HG03565 (cell line): ENCODE data around the gene PPP1CA.

Experiments
- ATAC-seq: cut with Tn5 transposase; IDR thresholded peaks from one replicate; pipeline ENCODE4 v1.9.1; 2021; ENCODE audit warnings: mild to moderate bottlenecking, moderate library complexity; ENCODE audit not compliant: unreplicated experiment

PPP1CA gene

GRCh38 chr11:67418476-67419281 is 17.0 kb upstream of the PPP1CA start:
- no peak for ATAC-seq

GRCh38 chr11:67417425-67417824 is 15.8 kb upstream of the PPP1CA start:
- ATAC-seq, result no peak

GRCh38 chr11:67416416-67417335 is 15.0 kb upstream of the PPP1CA start:
- no peak for ATAC-seq

- ATAC-seq, result no peak
Measured at GRCh38 chr11:67415501-67416304, 14.0 kb upstream of the PPP1CA start, which contains the start of gene CARNS1. CARNS1 (plus strand) TSS chr11:67415678; CDS start chr11:67416200, 522 bp downstream.

GRCh38 chr11:67413266-67413849 is 11.7 kb upstream of the PPP1CA start:
- no peak for ATAC-seq

DNA sequence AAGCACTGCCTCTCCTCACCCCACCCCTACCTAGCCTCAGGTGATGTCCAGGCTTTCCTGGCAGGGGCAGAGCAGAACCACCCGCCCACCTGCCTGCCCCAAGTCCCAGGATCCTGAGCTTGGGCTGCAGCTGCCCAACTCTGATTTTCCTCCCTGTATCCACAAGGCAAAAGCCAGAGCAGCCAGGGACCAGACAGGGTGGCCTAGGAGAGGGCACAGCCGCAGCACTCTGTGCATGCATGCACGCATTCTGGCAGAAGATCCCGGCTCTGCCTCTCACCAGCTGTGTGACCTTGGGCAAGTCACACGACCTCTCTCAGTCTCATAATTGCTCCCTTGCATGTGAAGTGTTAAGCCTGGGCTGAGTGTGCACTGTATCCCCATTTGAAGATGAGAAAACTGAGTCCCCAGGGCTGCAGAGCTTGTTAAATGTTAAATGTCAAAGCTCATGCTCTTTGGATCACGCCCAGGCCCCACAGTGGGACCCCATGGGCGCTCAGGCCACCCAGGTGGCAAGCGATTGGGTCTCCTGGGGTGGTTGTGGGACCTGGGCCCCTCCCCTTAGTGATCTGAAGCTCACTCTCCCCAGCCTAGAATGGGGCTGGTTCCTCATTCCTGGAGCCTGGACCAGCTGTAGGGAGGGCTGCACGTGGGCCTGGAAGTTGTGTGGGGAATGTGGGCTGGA is 11.0 kb upstream of the PPP1CA start:
- no peak for ATAC-seq

DNA sequence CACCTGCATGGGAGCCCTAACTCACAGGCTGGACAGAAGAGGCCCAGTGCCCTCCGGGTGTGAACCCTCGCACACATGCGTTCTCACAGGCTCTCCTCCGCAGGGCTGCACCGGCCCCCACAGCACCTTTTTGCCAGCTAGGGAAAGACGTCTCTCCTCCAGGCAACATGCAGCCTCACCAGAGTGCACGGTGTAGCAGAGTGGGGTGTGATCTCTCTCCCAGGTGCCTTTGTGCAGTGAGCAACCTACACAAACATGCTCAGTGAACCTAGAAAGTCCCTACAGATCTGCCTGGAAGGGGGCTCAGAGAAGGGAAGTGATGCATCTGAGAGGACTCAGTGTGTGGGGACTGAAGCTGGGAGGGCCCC is 10.1 kb upstream of the PPP1CA start:
- no peak for ATAC-seq

DNA sequence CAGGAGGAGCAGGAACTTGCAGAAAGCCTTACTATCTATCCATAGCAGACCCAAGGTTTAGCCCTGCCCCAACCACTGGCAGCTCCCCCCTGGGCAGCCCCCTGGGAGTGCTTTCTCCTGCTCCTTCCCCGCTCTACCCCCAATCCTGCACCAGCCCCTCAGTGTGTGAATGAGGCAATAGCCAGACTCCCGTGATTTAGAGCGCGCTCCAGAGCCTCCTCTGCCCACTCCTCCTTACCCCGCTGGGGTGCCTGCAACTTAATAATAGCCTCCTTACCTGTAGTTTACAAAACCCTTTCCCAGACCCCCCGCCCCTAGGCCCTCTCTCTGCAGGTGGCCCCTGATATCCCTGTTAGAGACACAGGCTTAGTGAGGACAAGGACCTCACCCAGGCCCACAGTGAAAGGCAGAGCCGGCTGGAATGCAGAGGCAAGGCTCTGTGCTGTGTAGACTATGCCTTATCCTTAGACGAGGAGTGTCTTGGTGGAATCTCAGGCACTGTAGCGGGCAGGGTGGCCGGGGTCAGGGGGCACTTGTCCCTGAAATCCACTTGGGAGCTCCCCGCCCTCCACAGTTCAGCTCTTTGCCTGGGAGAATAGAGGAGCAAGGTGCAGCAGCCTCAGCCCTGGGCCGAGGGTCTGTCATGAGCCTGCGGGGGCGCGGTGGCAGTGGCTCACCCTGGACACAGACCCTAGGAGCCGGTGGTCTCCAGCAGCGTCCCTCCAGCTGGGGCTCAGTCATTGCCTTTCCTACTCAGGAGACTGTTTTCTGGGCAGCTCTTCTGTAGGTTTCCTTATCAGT is 9.5 kb upstream of the PPP1CA start:
- no peak for ATAC-seq

- no peak for ATAC-seq
Measured at GRCh38 chr11:67410369-67410831, 8.7 kb upstream of the PPP1CA start.

DNA sequence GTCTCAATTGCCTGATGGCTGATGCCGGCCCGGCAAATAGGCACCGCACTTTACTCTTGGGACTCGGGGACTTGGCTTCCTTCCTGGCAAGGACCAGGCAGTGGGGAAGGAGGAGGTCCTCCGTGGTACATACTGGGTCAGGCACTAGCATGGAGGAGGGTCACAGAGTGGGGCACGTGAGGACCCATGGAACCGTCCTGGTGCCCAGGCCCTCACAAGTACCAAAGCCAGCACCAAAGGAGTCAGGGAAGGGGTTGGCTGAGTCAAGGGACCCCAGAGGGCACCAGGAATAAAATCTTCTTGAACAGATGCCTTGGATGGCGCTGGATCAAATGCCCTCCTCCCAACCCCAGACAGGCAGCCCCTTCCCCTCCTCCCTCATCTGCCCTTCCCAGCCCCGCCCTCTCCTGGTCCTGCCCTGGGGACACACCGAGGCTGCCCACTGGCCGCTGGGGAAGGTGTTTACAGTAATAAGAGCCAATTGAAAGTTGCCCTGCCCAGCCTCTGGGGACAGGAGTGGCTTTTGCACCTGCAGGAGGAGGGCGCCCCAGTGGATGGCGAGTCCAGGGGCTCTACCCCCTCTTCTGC is 8.2 kb upstream of the PPP1CA start:
- ATAC-seq, result no peak

DNA sequence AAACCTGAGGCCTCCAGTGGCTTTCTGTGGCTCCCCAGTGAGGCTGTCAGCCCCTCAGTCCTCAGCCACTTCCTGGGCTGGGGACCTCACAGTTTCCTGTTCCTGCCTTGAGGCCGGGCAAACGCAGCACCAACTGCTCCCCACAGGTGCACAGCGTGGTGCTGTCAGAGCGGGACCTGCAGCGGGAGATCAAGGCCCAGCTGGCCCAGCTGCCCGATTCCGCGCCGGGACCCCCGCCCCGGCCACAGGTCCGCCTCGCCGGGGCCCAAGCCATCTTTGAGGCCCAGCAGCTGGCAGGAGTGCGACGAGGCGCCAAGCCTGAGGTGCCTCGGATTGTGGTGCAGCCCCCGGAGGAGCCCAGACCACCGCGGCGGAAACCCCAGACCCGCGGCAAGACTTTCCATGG is 7.6 kb upstream of the PPP1CA start:
- no peak for ATAC-seq

DNA sequence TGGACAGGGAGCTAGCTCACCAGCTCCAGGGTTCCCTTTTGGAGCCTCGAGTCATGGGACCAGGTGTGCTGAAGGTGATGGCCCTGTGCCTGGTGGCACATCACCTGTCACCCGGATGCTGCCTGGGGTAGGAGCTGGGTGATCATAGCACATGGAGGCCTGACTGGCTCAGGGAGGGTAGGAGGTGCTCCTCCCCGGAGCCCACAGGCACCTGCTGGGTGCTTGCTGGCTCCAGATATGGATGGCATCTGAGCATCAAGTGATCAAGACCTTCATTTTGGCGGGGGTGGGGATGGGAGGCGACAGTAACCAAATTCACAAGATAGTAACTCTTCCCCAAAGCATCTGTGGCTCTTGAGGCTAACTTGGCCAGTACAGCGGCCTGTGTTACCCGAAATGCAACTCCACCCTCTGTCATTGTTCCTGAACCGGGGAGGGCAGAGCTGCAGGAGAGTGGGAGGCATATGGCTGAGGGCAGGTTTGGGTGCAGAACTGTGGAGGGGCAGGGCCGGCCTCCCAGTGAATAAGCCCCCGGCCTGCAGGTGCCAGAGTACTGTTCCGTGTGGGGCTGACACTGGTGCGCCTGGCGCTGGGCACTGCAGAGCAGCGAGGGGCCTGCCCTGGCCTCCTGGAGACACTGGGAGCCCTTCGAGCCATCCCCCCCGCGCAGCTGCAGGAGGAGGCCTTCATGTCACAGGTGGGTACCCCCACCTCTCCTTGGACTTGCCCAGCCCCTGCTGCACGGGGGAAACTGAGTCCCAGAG is 7.0 kb upstream of the PPP1CA start:
- no peak for ATAC-seq

GRCh38 chr11:67407688-67408163 is 6.1 kb upstream of the PPP1CA start:
- no peak for ATAC-seq

- no peak for ATAC-seq
Measured at GRCh38 chr11:67406969-67407687, 5.5 kb upstream of the PPP1CA start.

GRCh38 chr11:67406420-67406968 is 4.8 kb upstream of the PPP1CA start:
- ATAC-seq, result no peak

- no peak for ATAC-seq
Measured at GRCh38 chr11:67405688-67406339, 4.2 kb upstream of the PPP1CA start.

GRCh38 chr11:67405196-67405567 is 3.5 kb upstream of the PPP1CA start:
- no peak for ATAC-seq
